Body of pancreas (tissue), 4 donors: ENCODE measurements around the gene GTF2F2. TPM values are rescaled to one million over a fixed set of nuclear protein-coding genes. Genes with fewer than 3 reads are reported as not detected.

Source experiments
- ATAC-seq: fragments of 150-250 bp; one replicate; pipeline ENCODE4 v1.9.1; 2016
- DNase-seq, 4 donors: peaks; one replicate each; pipeline ENCODE4 v3.0.0-alpha.2; 2019
- H3K27ac ChIP-seq, 4 donors: fragments of 200-600 bp; sonication (generic); 1 replicate in 3 of 4; 2 replicates in 1 of 4; pipeline versions ENCODE4 v1.5.1 to v1.6.1; 2016 to 2019; ENCODE audit warnings: mild to moderate bottlenecking in 1 of 4, mixed read lengths in 1 of 4, moderate library complexity in 1 of 4
- H3K27me3 ChIP-seq, 2 donors: fragments of 200-600 bp; sonication (generic); one replicate each; pipeline ENCODE4 v1.6.0; 2016; ENCODE audit warnings: mild to moderate bottlenecking in 1 of 2
- H3K36me3 ChIP-seq, 2 donors: fragments of 200-600 bp; sonication (generic); replicated peaks in 1 of 2; 2 replicates each; pipeline ENCODE4 v1.5.1; 2016; ENCODE audit warnings: low read depth in 2 of 2; ENCODE audit not compliant: insufficient read depth in 1 of 2
- H3K4me1 ChIP-seq: fragments of 200-600 bp; sonication (generic); one replicate; pipeline ENCODE4 v1.6.0; 2016
- H3K4me3 ChIP-seq, 2 donors: fragments of 200-600 bp; sonication (generic); 1 replicate in 1 of 2; 2 replicates in 1 of 2; pipeline ENCODE4 v1.5.1; 2016 to 2019
- H3K9me3 ChIP-seq, 3 donors: fragments of 200-600 bp; sonication (generic); 1 replicate in 2 of 3; 2 replicates in 1 of 3; pipeline ENCODE4 v1.5.1; 2016
- POLR2A ChIP-seq, 3 donors: fragments of 450-650 bp; IDR thresholded peaks; one replicate each; pipeline ENCODE4 v1.6.1; 2016; ENCODE audit warnings: antibody characterized with exemption in 3 of 3, mild to moderate bottlenecking in 2 of 3
- WGBS, 2 donors: methylation state at CpG; one replicate each; pipeline ENCODE4 v1.1.5; 2017; 5-methylcytosine and 5-hydroxymethylcytosine counted together
- intact Hi-C: fragments of 100-400 bp; cut with DNase I; formaldehyde crosslinking; loops from one replicate; pipeline ENCODE4 v1.15.1; 2023
- total RNA-seq, 2 donors: library from RNA; depleted of rRNA; stranded (reverse); fragments of >200 nt; gene quantifications; one replicate each; pipeline ENCODE4 v1.1.0, GENCODE V29; 2016
- TF ChIP-seq, protein P1 (sequence below), 7 experiments: fragments of 450-650 bp in 4 of 7; fragments of 200-600 bp in 3 of 7; sonication (generic) in 3 of 7; IDR thresholded peaks; one replicate each; pipeline ENCODE4 v1.5.1; 2016 to 2019; ENCODE audit warnings: antibody characterized with exemption in 7 of 7

GTF2F2 gene
- total RNA-seq, 2 donors from 2014 or later, result 5.9 to 9.6 TPM

- no peak for DNase-seq
- Histone ChIP-seq H3K27ac (no peak overlapping the region), H3K9me3 (no peaks in the 10 kb centered on the region), H3K4me1 (no peaks in the 10 kb centered on the region), H3K36me3 (no peaks in the 10 kb centered on the region), H3K4me3 (no peak overlapping the region), H3K27me3 (no peaks in the 10 kb centered on the region)
- intact Hi-C loops, result no loop called here
- WGBS, 2 donors, result 93 to 95% methylated on average over 9 of the region's 9 CpGs
- TF ChIP-seq, protein P1, sequence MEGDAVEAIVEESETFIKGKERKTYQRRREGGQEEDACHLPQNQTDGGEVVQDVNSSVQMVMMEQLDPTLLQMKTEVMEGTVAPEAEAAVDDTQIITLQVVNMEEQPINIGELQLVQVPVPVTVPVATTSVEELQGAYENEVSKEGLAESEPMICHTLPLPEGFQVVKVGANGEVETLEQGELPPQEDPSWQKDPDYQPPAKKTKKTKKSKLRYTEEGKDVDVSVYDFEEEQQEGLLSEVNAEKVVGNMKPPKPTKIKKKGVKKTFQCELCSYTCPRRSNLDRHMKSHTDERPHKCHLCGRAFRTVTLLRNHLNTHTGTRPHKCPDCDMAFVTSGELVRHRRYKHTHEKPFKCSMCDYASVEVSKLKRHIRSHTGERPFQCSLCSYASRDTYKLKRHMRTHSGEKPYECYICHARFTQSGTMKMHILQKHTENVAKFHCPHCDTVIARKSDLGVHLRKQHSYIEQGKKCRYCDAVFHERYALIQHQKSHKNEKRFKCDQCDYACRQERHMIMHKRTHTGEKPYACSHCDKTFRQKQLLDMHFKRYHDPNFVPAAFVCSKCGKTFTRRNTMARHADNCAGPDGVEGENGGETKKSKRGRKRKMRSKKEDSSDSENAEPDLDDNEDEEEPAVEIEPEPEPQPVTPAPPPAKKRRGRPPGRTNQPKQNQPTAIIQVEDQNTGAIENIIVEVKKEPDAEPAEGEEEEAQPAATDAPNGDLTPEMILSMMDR (IDR thresholded peaks at IDR 0.05), result no peak
- TF ChIP-seq POLR2A (IDR thresholded peaks at IDR 0.05), result no peak
- no peak for ATAC-seq
Observed at GRCh38 chr13:45215392-45216077, 95.2 kb downstream of the GTF2F2 start.

- no peak for TF ChIP-seq POLR2A (IDR thresholded peaks at IDR 0.05)
- TF ChIP-seq, protein P1 (IDR thresholded peaks at IDR 0.05), result no peak
- H3K9me3 ChIP-seq, result no peaks in the 10 kb centered on the region
- 87 to 92% methylated on average over 4 of the region's 4 CpGs for WGBS, 2 donors
- H3K27me3 ChIP-seq, result no peaks in the 10 kb centered on the region
- H3K36me3 ChIP-seq, result no peaks in the 10 kb centered on the region
- intact Hi-C loops, result no loop called here
- H3K4me3 ChIP-seq, result no peak overlapping the region
- DNase-seq (no peak), ATAC-seq (no peak)
- no peaks in the 10 kb centered on the region for H3K4me1 ChIP-seq
- H3K27ac ChIP-seq, result no peak overlapping the region
Observed at GRCh38 chr13:45216193-45216592, 95.9 kb downstream of the GTF2F2 start.

GRCh38 chr13:45218689-45219088, 98.4 kb downstream of the GTF2F2 start:
- DNase-seq, result no peak
- intact Hi-C loops, result no loop called here
- H3K27ac ChIP-seq, result peak overlapping the region in 2 of 4 donors; percentile 8 to 60

DNA sequence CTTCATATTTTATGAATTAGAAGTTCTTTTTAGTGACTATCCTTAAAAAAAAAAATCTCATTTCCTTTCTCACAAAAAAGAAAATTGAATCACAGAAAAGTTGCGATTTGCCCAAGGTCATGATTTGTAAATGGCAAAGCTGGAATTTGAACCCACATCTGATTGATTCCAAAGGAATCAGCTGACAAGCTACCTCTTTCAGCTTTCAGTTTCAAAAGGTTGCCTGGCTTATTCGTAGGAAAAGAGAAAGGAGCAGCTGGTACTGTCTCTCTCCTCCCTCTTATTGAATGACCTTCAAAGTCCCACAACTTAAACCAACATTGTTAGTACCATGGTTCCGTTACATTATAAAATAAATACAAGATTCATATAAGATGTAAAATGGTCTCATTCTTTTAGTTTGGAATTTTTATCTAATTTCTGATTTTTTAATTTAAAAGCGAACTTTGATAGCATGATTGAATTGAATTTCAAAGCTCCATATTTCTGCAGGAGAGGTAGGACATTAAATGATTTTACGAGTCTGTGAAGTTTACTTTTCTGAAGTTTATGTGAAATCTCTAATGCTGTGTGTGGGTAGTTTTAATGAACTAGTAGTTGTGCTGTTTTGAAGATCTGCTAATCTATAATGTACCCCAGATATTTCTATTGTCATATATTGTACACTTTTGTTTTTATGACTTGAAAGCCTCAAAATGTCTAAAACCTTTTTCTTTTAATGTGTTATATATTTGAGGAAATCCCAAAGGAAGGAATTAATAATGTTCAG, 99.0 kb downstream of the GTF2F2 start:
- intact Hi-C loops, result no loop called here
- ATAC-seq (peak; percentile 68), DNase-seq (peak in 1 of 4 donors; percentile 11)
- WGBS, 2 donors, result 32 to 36% methylated on average over 5 of the region's 5 CpGs
- Histone ChIP-seq H3K4me1 (no peaks in the 10 kb centered on the region), H3K9me3 (no peaks in the 10 kb centered on the region), H3K36me3 (no peaks in the 10 kb centered on the region), H3K27me3 (no peaks in the 10 kb centered on the region), H3K27ac (peak overlapping the region in 2 of 4 donors; percentile 8 to 60), H3K4me3 (no peak overlapping the region)
- TF ChIP-seq, protein P1 (IDR thresholded peaks at IDR 0.05), result no peak
- TF ChIP-seq POLR2A (IDR thresholded peaks at IDR 0.05), result no peak

More at GRCh38 chr13:45218689-45219088, 98.4 kb downstream of the GTF2F2 start:
- ATAC-seq, result no peak
- no peak overlapping the region for H3K4me3 ChIP-seq
- no peaks in the 10 kb centered on the region for H3K27me3 ChIP-seq
- H3K4me1 ChIP-seq, result no peaks in the 10 kb centered on the region
- TF ChIP-seq POLR2A (IDR thresholded peaks at IDR 0.05), result no peak
- TF ChIP-seq, protein P1 (IDR thresholded peaks at IDR 0.05), result no peak
- no peaks in the 10 kb centered on the region for H3K36me3 ChIP-seq
- H3K9me3 ChIP-seq, result no peaks in the 10 kb centered on the region
- 88 to 95% methylated on average over 1 of the region's 1 CpG for WGBS, 2 donors
